Adrenal gland (tissue), 5 donors: Measurements from ENCODE around the gene A1BG.

Experiments used
- POLR2A ChIP-seq, 2 donors: fragments of 450-650 bp; IDR thresholded peaks; one replicate each; pipeline ENCODE4 v1.6.1; 2017; ENCODE audit warnings: antibody characterized with exemption in 2 of 2, mild to moderate bottlenecking in 2 of 2, moderate library complexity in 1 of 2
- TF ChIP-seq, protein P1 (sequence below), 6 experiments: fragments of 450-650 bp in 4 of 6; fragments of 200-600 bp in 2 of 6; sonication (generic) in 1 of 6; IDR thresholded peaks; 1 replicate in 5 of 6; 2 replicates in 1 of 6; pipeline versions ENCODE4 v1.5.1 to v1.8.0; 2016 to 2021; ENCODE audit warnings: antibody characterized with exemption in 6 of 6, mild to moderate bottlenecking in 2 of 6, moderate library complexity in 1 of 6
- donor health status: DM: no; HTN: no; CAD: no.

DNA sequence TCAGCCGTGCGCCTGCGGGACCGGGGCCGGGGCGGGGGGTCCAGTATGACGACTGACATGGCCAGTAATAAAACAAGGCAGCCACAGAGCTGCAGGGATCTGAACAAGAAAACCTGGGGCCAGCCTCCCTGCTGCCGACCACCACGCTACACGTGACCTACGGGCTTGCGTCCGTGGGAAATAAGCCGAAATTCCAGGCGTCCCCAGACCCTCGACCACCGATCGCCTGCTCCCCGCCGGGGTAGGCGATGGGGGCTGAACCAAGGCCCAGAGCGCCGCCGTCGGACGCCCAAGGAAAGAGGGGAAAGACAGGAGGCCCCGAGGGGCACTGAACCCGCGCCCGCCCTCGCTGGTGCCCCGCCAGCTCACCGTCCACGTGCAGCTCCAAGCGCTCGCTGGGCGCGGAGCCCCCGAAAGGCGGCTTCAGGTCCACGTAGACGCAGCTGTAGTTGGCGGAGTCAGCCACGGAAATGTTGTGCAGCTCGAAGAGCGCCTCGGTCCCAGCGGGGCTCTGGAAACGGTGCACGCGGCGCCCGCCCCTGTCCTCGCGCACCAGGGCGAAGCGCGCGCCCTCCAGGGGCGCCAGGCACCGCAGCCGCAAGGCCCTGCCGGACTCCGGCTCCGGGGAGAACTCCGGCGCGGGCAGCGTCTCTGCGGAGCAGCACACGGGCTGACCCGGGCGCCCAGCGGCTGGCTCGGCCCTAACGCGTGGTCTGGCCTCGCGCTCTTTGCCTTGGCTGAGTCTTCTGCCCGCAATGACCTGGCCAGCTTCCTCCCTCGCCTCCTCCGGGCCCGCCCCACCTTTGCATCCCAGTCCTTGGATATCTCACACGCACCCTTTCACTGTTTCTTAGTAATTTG, 3.1 kb downstream of the A1BG start:
- TF ChIP-seq, protein P1, sequence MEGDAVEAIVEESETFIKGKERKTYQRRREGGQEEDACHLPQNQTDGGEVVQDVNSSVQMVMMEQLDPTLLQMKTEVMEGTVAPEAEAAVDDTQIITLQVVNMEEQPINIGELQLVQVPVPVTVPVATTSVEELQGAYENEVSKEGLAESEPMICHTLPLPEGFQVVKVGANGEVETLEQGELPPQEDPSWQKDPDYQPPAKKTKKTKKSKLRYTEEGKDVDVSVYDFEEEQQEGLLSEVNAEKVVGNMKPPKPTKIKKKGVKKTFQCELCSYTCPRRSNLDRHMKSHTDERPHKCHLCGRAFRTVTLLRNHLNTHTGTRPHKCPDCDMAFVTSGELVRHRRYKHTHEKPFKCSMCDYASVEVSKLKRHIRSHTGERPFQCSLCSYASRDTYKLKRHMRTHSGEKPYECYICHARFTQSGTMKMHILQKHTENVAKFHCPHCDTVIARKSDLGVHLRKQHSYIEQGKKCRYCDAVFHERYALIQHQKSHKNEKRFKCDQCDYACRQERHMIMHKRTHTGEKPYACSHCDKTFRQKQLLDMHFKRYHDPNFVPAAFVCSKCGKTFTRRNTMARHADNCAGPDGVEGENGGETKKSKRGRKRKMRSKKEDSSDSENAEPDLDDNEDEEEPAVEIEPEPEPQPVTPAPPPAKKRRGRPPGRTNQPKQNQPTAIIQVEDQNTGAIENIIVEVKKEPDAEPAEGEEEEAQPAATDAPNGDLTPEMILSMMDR (IDR thresholded peaks at IDR 0.05): no peak
- no peak for TF ChIP-seq POLR2A (IDR thresholded peaks at IDR 0.05)
